Aortic smooth muscle cell (primary cell): ENCODE results near the gene SAMD11. TPM values are rescaled to one million over a fixed set of nuclear protein-coding genes. Genes with fewer than 3 reads are reported as not detected.

Experiments
- total RNA-seq: library from RNA; depleted of rRNA; stranded (reverse); fragments of >200 nt; gene quantifications from 2 replicates; pipeline ENCODE4 v1.2.3, GENCODE V29; 2014

SAMD11 gene
- total RNA-seq = 0.62 and 1.1 TPM in 2 replicates

GRCh38 chr1:923131-923990, at the start of gene SAMD11:
SAMD11 (plus strand) TSS chr1:923923; CDS start chr1:924432, 509 bp downstream.

GRCh38 chr1:958823-959730, 35.4 kb downstream of the SAMD11 start, which contains the start of gene NOC2L:
NOC2L (minus strand) TSS chr1:959256; CDS start chr1:959240, 16 bp downstream.

GRCh38 chr1:960363-961131, 36.8 kb downstream of the SAMD11 start, which contains the start of gene KLHL17:
KLHL17 (plus strand) TSS chr1:960584; CDS start chr1:960694, 110 bp downstream.

GRCh38 chr1:966135-966703, 42.5 kb downstream of the SAMD11 start, which contains the start of gene PLEKHN1:
PLEKHN1 (plus strand) TSS chr1:966482; CDS start chr1:966532, 50 bp downstream.

GRCh38 chr1:981955-982558, 58.3 kb downstream of the SAMD11 start, which contains the start of gene PERM1:
PERM1 (minus strand) TSS chr1:982093; CDS start chr1:981029, 1,064 bp downstream.

Other genes with a start within 250 kb of the SAMD11 start
- gene OR4F16, start 237.3 kb upstream of the SAMD11 start, total RNA-seq = 0.25 and 0.26 TPM in 2 replicates
- 61.2 and 91.7 TPM in 2 replicates for gene NOC2L, start 35.3 kb downstream of the SAMD11 start, total RNA-seq
- 4.2 and 4.9 TPM in 2 replicates for gene KLHL17, start 36.7 kb downstream of the SAMD11 start, total RNA-seq
- gene PLEKHN1, start 42.6 kb downstream of the SAMD11 start, total RNA-seq = 0.25 and 0.26 TPM in 2 replicates
- 0.06 TPM in 1 of 2 replicates, not detected in the other for gene PERM1, start 58.2 kb downstream of the SAMD11 start, total RNA-seq
- 0.62 and 3.7 TPM in 2 replicates for gene HES4, start 76.2 kb downstream of the SAMD11 start, total RNA-seq
- gene ISG15, start 89.6 kb downstream of the SAMD11 start, total RNA-seq = 91.6 and 99.7 TPM in 2 replicates
- 15.0 and 24.4 TPM in 2 replicates for gene AGRN, start 96.2 kb downstream of the SAMD11 start, total RNA-seq
- gene RNF223, start 150.4 kb downstream of the SAMD11 start, total RNA-seq = not detected in 2 replicates
- gene C1orf159, start 192.2 kb downstream of the SAMD11 start, total RNA-seq = 4.5 and 5.6 TPM in 2 replicates
- not detected in 2 replicates for gene TTLL10, start 250.0 kb downstream of the SAMD11 start, total RNA-seq